Transverse colon (tissue), 4 donors: Measurements from ENCODE around the gene HOXB4. TPM values are rescaled to one million over a fixed set of nuclear protein-coding genes. Genes with fewer than 3 reads are reported as not detected.

Experiments
- DNase-seq: peaks from one replicate; pipeline ENCODE4 v3.0.0-alpha.2; 2019
- H3K27ac ChIP-seq, 4 donors: fragments of 200-600 bp; sonication (generic); 2 replicates each; pipeline ENCODE4 v1.5.1; 2016 to 2018; ENCODE audit warnings: inconsistent platforms in 4 of 4
- H3K27me3 ChIP-seq: fragments of 200-600 bp; sonication (generic); 2 replicates; pipeline ENCODE4 v1.5.1; 2017; ENCODE audit warnings: inconsistent platforms
- H3K36me3 ChIP-seq, 4 donors: fragments of 200-600 bp; sonication (generic); 2 replicates each; pipeline ENCODE4 v1.5.1; 2017 to 2019; ENCODE audit warnings: inconsistent platforms in 4 of 4
- H3K4me1 ChIP-seq, 4 donors: fragments of 200-600 bp; sonication (generic); 2 replicates each; pipeline ENCODE4 v1.5.1; 2017 to 2020; ENCODE audit warnings: inconsistent platforms in 4 of 4
- H3K4me3 ChIP-seq, 4 donors: fragments of 200-600 bp; sonication (generic); 1 replicate in 1 of 4; 2 replicates in 3 of 4; pipeline versions ENCODE4 v1.5.1 to v1.6.1; 2017 to 2019; ENCODE audit warnings: inconsistent platforms in 4 of 4
- H3K9me3 ChIP-seq, 2 donors: fragments of 200-600 bp; sonication (generic); 2 replicates each; pipeline ENCODE4 v1.5.1; 2017 to 2019; ENCODE audit warnings: inconsistent platforms in 2 of 2
- EP300 ChIP-seq: sonication (generic); formaldehyde crosslinking; IDR thresholded peaks from one replicate; pipeline ENCODE4 v1.6.1; 2017; ENCODE audit warnings: antibody characterized with exemption, low read depth
- POLR2A ChIP-seq: fragments of 450-650 bp; IDR thresholded peaks from one replicate; pipeline ENCODE4 v1.6.1; 2016; ENCODE audit warnings: antibody characterized with exemption, mild to moderate bottlenecking, moderate library complexity
- POLR2AphosphoS5 ChIP-seq, 3 donors: sonication (generic); formaldehyde crosslinking; IDR thresholded peaks; one replicate each; pipeline ENCODE4 v1.6.1; 2016; ENCODE audit warnings: antibody characterized with exemption in 3 of 3
- WGBS, 2 donors: methylation state at CpG; one replicate each; pipeline ENCODE4 v1.1.5; 2018; ENCODE audit warnings: low coverage in 1 of 2; 5-methylcytosine and 5-hydroxymethylcytosine counted together
- in situ Hi-C, 4 donors: fragments of 200-750 bp; cut with MboI; loops; one replicate each; pipeline versions ENCODE4 v1.15.0 to v1.15.1; 2017; ENCODE audit warnings: low sequenced_read_pairs in 3 of 4, low pct_ligation_motif_present in 1 of 4, low pct_unique_long_range_greater_than_20kb in 1 of 4
- intact Hi-C: fragments of 100-400 bp; cut with DNase I; formaldehyde crosslinking; loops from one replicate; pipeline ENCODE4 v1.15.1; 2023; ENCODE audit warnings: low total_unique reads
- total RNA-seq, 4 donors: library from RNA; depleted of rRNA; stranded (reverse); fragments of >200 nt; gene quantifications; one replicate each; pipeline ENCODE4 v1.1.0, GENCODE V29; 2016
- TF ChIP-seq, protein P1 (sequence below), 5 experiments: fragments of 200-600 bp in 3 of 5; fragments of 450-650 bp in 2 of 5; sonication (generic) in 3 of 5; IDR thresholded peaks; 1 replicate in 2 of 5; 2 replicates in 3 of 5; pipeline ENCODE4 v1.5.1; 2016 to 2017; ENCODE audit warnings: antibody characterized with exemption in 5 of 5, inconsistent platforms in 3 of 5, mild to moderate bottlenecking in 2 of 5, moderate library complexity in 1 of 5

HOXB4 gene
- total RNA-seq, 4 donors from 2014 or later, result 1.9 to 4.8 (median 2.0) TPM; not detected in 1

DNA sequence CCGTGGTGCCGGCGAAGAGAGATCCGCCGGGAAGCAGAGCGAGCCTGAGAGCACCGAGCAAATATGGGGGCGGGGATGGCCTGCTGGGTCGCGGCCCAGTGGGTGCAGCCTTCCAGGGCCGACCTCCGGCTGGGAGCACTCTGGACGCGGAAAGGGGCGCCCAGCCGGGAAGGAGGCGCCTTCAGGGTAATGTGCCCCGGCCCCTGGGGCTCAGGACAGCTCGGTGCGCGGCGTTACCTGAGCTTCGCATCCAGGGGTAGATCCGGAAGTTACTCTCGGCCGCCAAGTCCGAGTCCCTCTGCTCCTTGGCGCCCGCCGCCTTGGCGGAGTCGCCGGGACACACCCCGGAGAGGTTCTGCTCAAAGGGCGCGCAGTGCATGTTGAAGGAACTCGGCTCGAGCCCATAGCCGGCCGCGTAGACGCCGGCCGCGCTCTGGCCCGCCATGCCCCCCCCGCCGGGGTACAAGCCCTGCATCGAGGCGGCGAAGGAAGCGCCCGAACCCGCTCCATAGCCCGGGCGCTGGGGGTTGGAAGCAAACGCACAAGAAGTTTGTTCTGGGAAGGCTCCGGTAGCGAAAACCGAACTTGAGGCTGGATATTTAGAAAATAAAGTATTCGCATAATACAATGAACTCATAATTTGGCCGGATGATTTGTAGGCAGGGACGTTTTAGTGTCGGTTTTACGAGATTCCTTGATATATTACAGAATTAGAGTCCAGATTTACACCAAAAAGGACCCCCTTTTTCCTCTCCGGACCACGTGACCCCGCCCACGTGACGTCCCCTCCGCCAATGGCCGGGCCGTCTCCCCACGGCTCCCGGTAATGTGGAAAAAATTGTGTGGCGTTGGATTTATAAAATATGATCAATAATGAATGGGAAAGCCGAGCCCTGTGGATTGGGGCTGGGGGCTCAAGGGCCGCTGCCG is 32.4 kb upstream of the HOXB4 start, which contains the start of gene HOXB7:
Gene HOXB7, minus strand, starts transcription at position 736 of the 930 bp plus-strand sequence. Its CDS starts 99 bp downstream, at position 637.
- H3K27ac ChIP-seq, result peak within 1 kb of the TSS; percentile 90 to 94 (median 92)
- no peaks in the 10 kb centered on the region for H3K36me3 ChIP-seq
- 1% methylated on average over 17 to 56 of the region's 79 CpGs for WGBS, 2 donors
- peak; percentile 88 for DNase-seq
- peak within 1 kb of the TSS; percentile 62 to 75 (median 68) for H3K4me3 ChIP-seq
- H3K27me3 ChIP-seq, result peaks cover 45% of the 10 kb centered on the region
- TF ChIP-seq POLR2A (peak; percentile 89), POLR2AphosphoS5 (IDR thresholded peaks at IDR 0.05) (peak; percentile 10 to 82 (median 78)), EP300 (no peak)
- TF ChIP-seq, protein P1, sequence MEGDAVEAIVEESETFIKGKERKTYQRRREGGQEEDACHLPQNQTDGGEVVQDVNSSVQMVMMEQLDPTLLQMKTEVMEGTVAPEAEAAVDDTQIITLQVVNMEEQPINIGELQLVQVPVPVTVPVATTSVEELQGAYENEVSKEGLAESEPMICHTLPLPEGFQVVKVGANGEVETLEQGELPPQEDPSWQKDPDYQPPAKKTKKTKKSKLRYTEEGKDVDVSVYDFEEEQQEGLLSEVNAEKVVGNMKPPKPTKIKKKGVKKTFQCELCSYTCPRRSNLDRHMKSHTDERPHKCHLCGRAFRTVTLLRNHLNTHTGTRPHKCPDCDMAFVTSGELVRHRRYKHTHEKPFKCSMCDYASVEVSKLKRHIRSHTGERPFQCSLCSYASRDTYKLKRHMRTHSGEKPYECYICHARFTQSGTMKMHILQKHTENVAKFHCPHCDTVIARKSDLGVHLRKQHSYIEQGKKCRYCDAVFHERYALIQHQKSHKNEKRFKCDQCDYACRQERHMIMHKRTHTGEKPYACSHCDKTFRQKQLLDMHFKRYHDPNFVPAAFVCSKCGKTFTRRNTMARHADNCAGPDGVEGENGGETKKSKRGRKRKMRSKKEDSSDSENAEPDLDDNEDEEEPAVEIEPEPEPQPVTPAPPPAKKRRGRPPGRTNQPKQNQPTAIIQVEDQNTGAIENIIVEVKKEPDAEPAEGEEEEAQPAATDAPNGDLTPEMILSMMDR (IDR thresholded peaks at IDR 0.05), result no peak
- peaks cover 0 to 57% (median 43%) of the 10 kb centered on the region in 4 donors for H3K4me1 ChIP-seq
- intact Hi-C loops (no loop called here), in situ Hi-C loops (no loop called here)
- no peaks in the 10 kb centered on the region for H3K9me3 ChIP-seq

DNA sequence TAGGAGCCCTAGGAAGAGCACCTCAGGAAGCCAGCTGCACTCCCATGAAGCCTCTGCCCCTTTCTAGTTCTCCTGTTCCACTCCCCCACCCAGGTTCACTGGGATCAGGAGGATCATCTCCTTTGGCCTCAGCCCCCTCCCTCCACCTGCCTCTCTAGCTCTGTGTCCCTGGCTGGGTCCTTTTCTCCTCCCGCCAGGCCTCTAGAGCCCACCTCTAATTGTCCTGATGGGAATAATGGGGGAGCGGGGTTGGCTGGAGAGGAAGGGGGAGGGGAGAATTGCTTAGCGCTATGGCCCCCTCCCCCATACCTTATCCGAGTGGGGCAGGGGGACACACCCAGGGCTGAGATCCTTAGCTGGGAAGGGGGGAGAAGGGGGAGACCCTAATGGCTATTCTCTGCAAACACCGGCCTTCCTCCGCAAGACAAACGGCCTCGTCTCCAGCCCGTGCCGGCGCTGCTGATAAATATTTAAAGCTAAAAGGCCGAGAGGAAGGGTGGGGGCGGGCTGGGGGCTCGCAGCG is 31.7 kb upstream of the HOXB4 start:
- H3K4me1 ChIP-seq, result peaks cover 0 to 58% (median 48%) of the 10 kb centered on the region in 4 donors
- intact Hi-C loops (no loop called here), in situ Hi-C loops (no loop called here)
- no peaks in the 10 kb centered on the region for H3K36me3 ChIP-seq
- peaks cover 43% of the 10 kb centered on the region for H3K27me3 ChIP-seq
- no peaks in the 10 kb centered on the region for H3K9me3 ChIP-seq
- no peak for DNase-seq
- H3K4me3 ChIP-seq, result peak overlapping the region; percentile 62 to 75 (median 68)
- TF ChIP-seq POLR2AphosphoS5 (IDR thresholded peaks at IDR 0.05) (no peak), POLR2A (no peak), EP300 (no peak)
- TF ChIP-seq, protein P1 (IDR thresholded peaks at IDR 0.05), result no peak
- 13 to 79% methylated on average over 2 to 14 of the region's 15 CpGs for WGBS, 2 donors
- H3K27ac ChIP-seq, result peak overlapping the region; percentile 90 to 94 (median 92)

GRCh38 chr17:48609033-48609432 is 30.9 kb upstream of the HOXB4 start:
- no peaks in the 10 kb centered on the region for H3K9me3 ChIP-seq
- no peaks in the 10 kb centered on the region for H3K36me3 ChIP-seq
- peak overlapping the region in 1 of 4 donors; percentile 90 for H3K27ac ChIP-seq
- H3K4me3 ChIP-seq, result peak overlapping the region in 2 of 4 donors; percentile 70 to 75
- H3K27me3 ChIP-seq, result peaks cover 37% of the 10 kb centered on the region
- H3K4me1 ChIP-seq, result peaks cover 0 to 50% (median 40%) of the 10 kb centered on the region in 4 donors
- no peak for DNase-seq
- in situ Hi-C loops (no loop called here), intact Hi-C loops (no loop called here)
- TF ChIP-seq, protein P1 (IDR thresholded peaks at IDR 0.05), result no peak
- TF ChIP-seq EP300 (no peak), POLR2AphosphoS5 (IDR thresholded peaks at IDR 0.05) (no peak), POLR2A (no peak)

DNA sequence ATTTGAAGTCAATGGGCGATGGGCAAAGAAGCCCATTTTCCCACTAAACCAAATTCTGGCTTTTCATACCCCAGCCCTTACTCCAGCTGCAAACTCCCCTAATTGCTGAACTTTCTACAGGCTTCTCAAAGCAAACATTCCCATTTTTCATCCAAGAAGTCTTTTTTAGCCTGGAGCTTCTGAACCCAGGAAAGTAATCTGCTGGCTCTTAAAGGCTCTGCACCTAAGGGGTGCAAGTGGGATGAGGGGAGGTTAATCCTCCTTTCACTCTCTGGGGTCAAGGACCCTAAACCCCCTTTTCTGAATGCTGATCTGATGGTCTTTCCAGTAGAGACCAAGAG is 30.3 kb upstream of the HOXB4 start:
- H3K27ac ChIP-seq, result no peak overlapping the region
- no peaks in the 10 kb centered on the region for H3K36me3 ChIP-seq
- in situ Hi-C loops (no loop called here), intact Hi-C loops (no loop called here)
- peaks cover 0 to 44% (median 36%) of the 10 kb centered on the region in 4 donors for H3K4me1 ChIP-seq
- no peaks in the 10 kb centered on the region for H3K9me3 ChIP-seq
- WGBS, 2 donors, result 100% methylated on average over 1 of the region's 1 CpG
- no peak overlapping the region for H3K4me3 ChIP-seq
- TF ChIP-seq EP300 (no peak), POLR2AphosphoS5 (IDR thresholded peaks at IDR 0.05) (no peak), POLR2A (no peak)
- TF ChIP-seq, protein P1 (IDR thresholded peaks at IDR 0.05), result no peak
- no peak for DNase-seq
- H3K27me3 ChIP-seq, result peaks cover 35% of the 10 kb centered on the region
